ENCODE results near the gene UGT8.

The UGT8 gene

GRCh38 chr4:114598191-114599121, at the start of gene UGT8:
Gene UGT8, plus strand, starts transcription at chr4:114598807. Its CDS starts 24,074 bp downstream, at chr4:114622881.
- no peaks in the 10 kb centered on the region for H3K9me3 ChIP-seq (ENCODE audit: control insufficient read depth in 5 of 5, low read length in 5 of 5)
- H3K9ac ChIP-seq (ENCODE audit: low read length in 5 of 5): no peak within 1 kb of the TSS
- peak within 1 kb of the TSS; percentile 60 to 78 (median 71) for H3K4me3 ChIP-seq (ENCODE audit: low read depth in 1 of 5, low read length in 5 of 5)
- H3K4me1 ChIP-seq (ENCODE audit: control insufficient read depth in 5 of 5, insufficient read depth in 5 of 5, low read length in 5 of 5): peaks cover 0 to 22% (median 21%) of the 10 kb centered on the region in 5 donors
- peaks cover 7 to 35% (median 21%) of the 10 kb centered on the region in 5 donors for H3K27me3 ChIP-seq (ENCODE audit: control insufficient read depth in 5 of 5, insufficient read depth in 4 of 5, low read length in 5 of 5)
- no peak within 1 kb of the TSS for H3K27ac ChIP-seq (ENCODE audit: low read depth, low read length)
- no peaks in the 10 kb centered on the region for H3K36me3 ChIP-seq (ENCODE audit: control insufficient read depth in 5 of 5, insufficient read depth in 5 of 5, low read length in 5 of 5)

- Histone ChIP-seq H3K27ac (ENCODE audit: low read depth, low read length) (no peak overlapping the region), H3K27me3 (ENCODE audit: control insufficient read depth in 5 of 5, insufficient read depth in 4 of 5, low read length in 5 of 5) (no peaks in the 10 kb centered on the region), H3K36me3 (ENCODE audit: control insufficient read depth in 5 of 5, insufficient read depth in 5 of 5, low read length in 5 of 5) (no peaks in the 10 kb centered on the region), H3K9ac (ENCODE audit: low read length in 5 of 5) (no peak overlapping the region), H3K9me3 (ENCODE audit: control insufficient read depth in 5 of 5, low read length in 5 of 5) (peaks cover 0 to 6% (median 0%) of the 10 kb centered on the region in 5 donors), H3K4me3 (ENCODE audit: low read depth in 1 of 5, low read length in 5 of 5) (no peak overlapping the region), H3K4me1 (ENCODE audit: control insufficient read depth in 5 of 5, insufficient read depth in 5 of 5, low read length in 5 of 5) (no peaks in the 10 kb centered on the region)
These were observed 49.0 kb upstream of the UGT8 start for GRCh38 chr4:114549638-114550037.

- peaks cover 0 to 9% (median 7%) of the 10 kb centered on the region in 5 donors for H3K9me3 ChIP-seq (ENCODE audit: control insufficient read depth in 5 of 5, low read length in 5 of 5)
- no peaks in the 10 kb centered on the region for H3K4me1 ChIP-seq (ENCODE audit: control insufficient read depth in 5 of 5, insufficient read depth in 5 of 5, low read length in 5 of 5)
- no peaks in the 10 kb centered on the region for H3K27me3 ChIP-seq (ENCODE audit: control insufficient read depth in 5 of 5, insufficient read depth in 4 of 5, low read length in 5 of 5)
- H3K27ac ChIP-seq (ENCODE audit: low read depth, low read length): no peak overlapping the region
- H3K4me3 ChIP-seq (ENCODE audit: low read depth in 1 of 5, low read length in 5 of 5): no peak overlapping the region
- no peaks in the 10 kb centered on the region for H3K36me3 ChIP-seq (ENCODE audit: control insufficient read depth in 5 of 5, insufficient read depth in 5 of 5, low read length in 5 of 5)
- H3K9ac ChIP-seq (ENCODE audit: low read length in 5 of 5): no peak overlapping the region
These were observed 40.1 kb upstream of the UGT8 start for GRCh38 chr4:114558446-114559020.

GRCh38 chr4:114561590-114561989, 37.0 kb upstream of the UGT8 start:
- Histone ChIP-seq H3K4me1 (ENCODE audit: control insufficient read depth in 5 of 5, insufficient read depth in 5 of 5, low read length in 5 of 5) (no peaks in the 10 kb centered on the region), H3K9ac (ENCODE audit: low read length in 5 of 5) (no peak overlapping the region), H3K27ac (ENCODE audit: low read depth, low read length) (no peak overlapping the region), H3K36me3 (ENCODE audit: control insufficient read depth in 5 of 5, insufficient read depth in 5 of 5, low read length in 5 of 5) (no peaks in the 10 kb centered on the region), H3K9me3 (ENCODE audit: control insufficient read depth in 5 of 5, low read length in 5 of 5) (peaks cover 0 to 9% (median 7%) of the 10 kb centered on the region in 5 donors), H3K4me3 (ENCODE audit: low read depth in 1 of 5, low read length in 5 of 5) (no peak overlapping the region), H3K27me3 (ENCODE audit: control insufficient read depth in 5 of 5, insufficient read depth in 4 of 5, low read length in 5 of 5) (no peaks in the 10 kb centered on the region)

GRCh38 chr4:114562176-114562904, 36.3 kb upstream of the UGT8 start:
- H3K27ac ChIP-seq (ENCODE audit: low read depth, low read length): no peak overlapping the region
- H3K4me1 ChIP-seq (ENCODE audit: control insufficient read depth in 5 of 5, insufficient read depth in 5 of 5, low read length in 5 of 5): no peaks in the 10 kb centered on the region

GRCh38 chr4:114563536-114564315, 34.9 kb upstream of the UGT8 start:
- H3K9ac ChIP-seq (ENCODE audit: low read length in 5 of 5): no peak overlapping the region
- no peak overlapping the region for H3K27ac ChIP-seq (ENCODE audit: low read depth, low read length)

More at GRCh38 chr4:114562176-114562904, 36.3 kb upstream of the UGT8 start:
- no peak overlapping the region for H3K9ac ChIP-seq (ENCODE audit: low read length in 5 of 5)
- H3K9me3 ChIP-seq (ENCODE audit: control insufficient read depth in 5 of 5, low read length in 5 of 5): peaks cover 0 to 9% (median 7%) of the 10 kb centered on the region in 5 donors
- H3K4me3 ChIP-seq (ENCODE audit: low read depth in 1 of 5, low read length in 5 of 5): no peak overlapping the region
- no peaks in the 10 kb centered on the region for H3K36me3 ChIP-seq (ENCODE audit: control insufficient read depth in 5 of 5, insufficient read depth in 5 of 5, low read length in 5 of 5)
- no peaks in the 10 kb centered on the region for H3K27me3 ChIP-seq (ENCODE audit: control insufficient read depth in 5 of 5, insufficient read depth in 4 of 5, low read length in 5 of 5)

GRCh38 chr4:114577386-114577785, 21.2 kb upstream of the UGT8 start:
- H3K4me1 ChIP-seq (ENCODE audit: control insufficient read depth in 5 of 5, insufficient read depth in 5 of 5, low read length in 5 of 5): no peaks in the 10 kb centered on the region
- peaks cover 0 to 5% (median 4%) of the 10 kb centered on the region in 5 donors for H3K9me3 ChIP-seq (ENCODE audit: control insufficient read depth in 5 of 5, low read length in 5 of 5)
- H3K27me3 ChIP-seq (ENCODE audit: control insufficient read depth in 5 of 5, insufficient read depth in 4 of 5, low read length in 5 of 5): no peaks in the 10 kb centered on the region
- H3K9ac ChIP-seq (ENCODE audit: low read length in 5 of 5): no peak overlapping the region
- H3K4me3 ChIP-seq (ENCODE audit: low read depth in 1 of 5, low read length in 5 of 5): no peak overlapping the region
- no peaks in the 10 kb centered on the region for H3K36me3 ChIP-seq (ENCODE audit: control insufficient read depth in 5 of 5, insufficient read depth in 5 of 5, low read length in 5 of 5)
- no peak overlapping the region for H3K27ac ChIP-seq (ENCODE audit: low read depth, low read length)

More at GRCh38 chr4:114563536-114564315, 34.9 kb upstream of the UGT8 start:
- Histone ChIP-seq H3K9me3 (ENCODE audit: control insufficient read depth in 5 of 5, low read length in 5 of 5) (peaks cover 0 to 3% (median 0%) of the 10 kb centered on the region in 5 donors), H3K4me1 (ENCODE audit: control insufficient read depth in 5 of 5, insufficient read depth in 5 of 5, low read length in 5 of 5) (no peaks in the 10 kb centered on the region), H3K27me3 (ENCODE audit: control insufficient read depth in 5 of 5, insufficient read depth in 4 of 5, low read length in 5 of 5) (no peaks in the 10 kb centered on the region), H3K36me3 (ENCODE audit: control insufficient read depth in 5 of 5, insufficient read depth in 5 of 5, low read length in 5 of 5) (no peaks in the 10 kb centered on the region), H3K4me3 (ENCODE audit: low read depth in 1 of 5, low read length in 5 of 5) (no peak overlapping the region)

GRCh38 chr4:114582621-114583020, 16.0 kb upstream of the UGT8 start:
- H3K27ac ChIP-seq (ENCODE audit: low read depth, low read length): no peak overlapping the region
- H3K4me3 ChIP-seq (ENCODE audit: low read depth in 1 of 5, low read length in 5 of 5): no peak overlapping the region
- peaks cover 0 to 5% (median 4%) of the 10 kb centered on the region in 5 donors for H3K9me3 ChIP-seq (ENCODE audit: control insufficient read depth in 5 of 5, low read length in 5 of 5)
- H3K4me1 ChIP-seq (ENCODE audit: control insufficient read depth in 5 of 5, insufficient read depth in 5 of 5, low read length in 5 of 5): no peaks in the 10 kb centered on the region
- H3K9ac ChIP-seq (ENCODE audit: low read length in 5 of 5): no peak overlapping the region
- no peaks in the 10 kb centered on the region for H3K36me3 ChIP-seq (ENCODE audit: control insufficient read depth in 5 of 5, insufficient read depth in 5 of 5, low read length in 5 of 5)
- no peaks in the 10 kb centered on the region for H3K27me3 ChIP-seq (ENCODE audit: control insufficient read depth in 5 of 5, insufficient read depth in 4 of 5, low read length in 5 of 5)

- Histone ChIP-seq H3K27ac (ENCODE audit: low read depth, low read length) (no peak overlapping the region), H3K4me3 (ENCODE audit: low read depth in 1 of 5, low read length in 5 of 5) (no peak overlapping the region), H3K36me3 (ENCODE audit: control insufficient read depth in 5 of 5, insufficient read depth in 5 of 5, low read length in 5 of 5) (no peaks in the 10 kb centered on the region), H3K4me1 (ENCODE audit: control insufficient read depth in 5 of 5, insufficient read depth in 5 of 5, low read length in 5 of 5) (no peaks in the 10 kb centered on the region), H3K9me3 (ENCODE audit: control insufficient read depth in 5 of 5, low read length in 5 of 5) (no peaks in the 10 kb centered on the region), H3K27me3 (ENCODE audit: control insufficient read depth in 5 of 5, insufficient read depth in 4 of 5, low read length in 5 of 5) (peaks cover 0 to under 1% (median 0%) of the 10 kb centered on the region in 5 donors), H3K9ac (ENCODE audit: low read length in 5 of 5) (no peak overlapping the region)
These were observed 10.3 kb upstream of the UGT8 start for GRCh38 chr4:114588305-114588704.
